Hepatocyte (in vitro differentiated cells): Measurements from ENCODE around the gene LBX2.
"Not testable (repeated sequence)": the region's sequence is repeated elsewhere in the genome, so short reads cannot be mapped to it uniquely, and the experiment has no call there.

Experiments
- CTCF ChIP-seq: fragments of 200-600 bp; sonication (generic); IDR thresholded peaks from 2 replicates; pipeline ENCODE4 v1.5.1; 2016; ENCODE audit warnings: antibody characterized with exemption, mild to moderate bottlenecking; ENCODE audit not compliant: poor library complexity
- EZH2 ChIP-seq: fragments of 200-600 bp; sonication (generic); IDR thresholded peaks from 2 replicates; pipeline ENCODE4 v1.6.1; 2016; ENCODE audit warnings: antibody characterized with exemption, mild to moderate bottlenecking, borderline replicate concordance

GRCh38 chr2:74459503-74460118 is 39.8 kb downstream of the LBX2 start:
- TF ChIP-seq CTCF, EZH2: not testable (repeated sequence)
